Spleen (tissue), 7 donors: ENCODE measurements around the gene RPP14.

Experiments used
- CTCF ChIP-seq, 11 experiments: fragments of 200-600 bp in 7 of 11; fragments of 450-650 bp in 4 of 11; sonication (generic) in 4 of 11; IDR thresholded peaks in 8 of 11; conservative IDR thresholded peaks in 3 of 11; 1 replicate in 7 of 11; 2 replicates in 4 of 11; pipeline versions ENCODE4 v1.4.0 to v1.8.0; 2016 to 2021; ENCODE audit warnings: antibody characterized with exemption in 11 of 11, inconsistent platforms in 4 of 11, mild to moderate bottlenecking in 1 of 11
- POLR2A ChIP-seq, 3 donors: fragments of 450-650 bp; IDR thresholded peaks; one replicate each; pipeline ENCODE4 v1.5.1; 2017; ENCODE audit warnings: antibody characterized with exemption in 3 of 3, mild to moderate bottlenecking in 1 of 3
- donor health status: DM: no; HTN: no; CAD: no; lungs with moderate emphysema.
- donor health status: DM: no; HTN: no; CAD: no.
- donor health status: DM: no; HTN: no; CAD: no.

DNA sequence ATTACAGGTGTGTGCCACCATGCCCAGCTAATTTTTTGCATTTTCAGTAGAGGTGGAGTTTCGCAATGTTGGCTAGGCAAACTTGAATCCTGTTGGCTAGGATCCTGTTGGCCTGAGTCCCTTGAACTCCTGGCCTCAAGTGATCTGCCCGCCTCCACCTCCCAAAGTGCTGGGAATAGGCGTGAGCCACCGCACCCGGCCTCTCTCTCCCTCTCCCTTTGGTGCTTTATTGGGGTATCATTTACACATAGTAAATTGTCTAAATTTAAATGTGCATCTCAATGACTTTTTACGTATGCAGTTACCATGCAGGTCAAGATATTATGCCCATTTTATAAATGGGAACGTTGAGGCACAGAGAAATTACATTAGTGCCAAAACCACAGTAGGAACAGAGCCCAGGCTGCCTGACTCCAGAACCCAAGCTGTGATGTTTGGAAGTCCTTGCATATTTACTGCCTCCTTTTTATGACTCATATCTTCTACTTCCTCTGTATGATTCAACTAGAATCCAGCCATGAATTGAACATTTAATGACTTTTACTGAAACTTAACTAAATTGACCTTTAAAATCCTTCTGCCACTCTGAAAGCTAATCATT lies 34.0 kb upstream of the RPP14 start:
- no peak for TF ChIP-seq CTCF (IDR thresholded peaks at IDR 0.05 in 8 of 11, conservative IDR thresholded peaks at IDR 0.05 in 3 of 11)
- TF ChIP-seq POLR2A (IDR thresholded peaks at IDR 0.05) = no peak
